ENCODE measurements around the gene SRGAP3. TPM values are rescaled to one million over a fixed set of nuclear protein-coding genes. Genes with fewer than 3 reads are reported as not detected.

Gene SRGAP3
- total RNA-seq, 1 experiment from 2014 or later, result 0.69 TPM

- DNase-seq (ENCODE audit: low spot score), result peak; percentile 16
- Histone ChIP-seq H3K27me3 (replicated peaks; ENCODE audit: insufficient read depth, low read depth, low read length, poor library complexity) (peaks cover 9% of the 10 kb centered on the region), H3K36me3 (ENCODE audit: insufficient read depth, low read length, poor library complexity, severe bottlenecking) (no peaks in the 10 kb centered on the region), H3K4me3 (ENCODE audit: low read depth, low read length, poor library complexity, severe bottlenecking) (no peak overlapping the region), H3K9me3 (ENCODE audit: low read depth, low read length, poor library complexity, severe bottlenecking) (no peaks in the 10 kb centered on the region), H3K27ac (ENCODE audit: low read depth, low read length, poor library complexity, severe bottlenecking) (no peak overlapping the region), H3K4me1 (ENCODE audit: insufficient read depth, low read length, poor library complexity, severe bottlenecking) (no peaks in the 10 kb centered on the region)
- TF ChIP-seq CTCF (conservative IDR thresholded peaks at IDR 0.05; ENCODE audit: low read depth, low read length) (0 out of 2 replicates have a peak, but pooled peaks have one; percentile 25), EZH2 (IDR thresholded peaks at IDR 0.05; ENCODE audit: borderline replicate concordance, low read depth, low read length, poor library complexity, severe bottlenecking) (no peak)
- POLR2A ChIA-PET (ENCODE audit: low non-redundant PET), result no interaction called here
- no TSS peak for BruUV-seq (replicated peaks)
- intact Hi-C loops (cut with micrococcal nuclease; ENCODE audit: unreplicated experiment), result no loop called here
- CTCF ChIA-PET, result interaction anchor here (1.1 kb wide), 1 partner anchor 26 kb away, joined by 14 read pairs; no protein-coding TSS in a partner anchor
Measured at GRCh38 chr3:9013782-9014563, 235.5 kb downstream of the SRGAP3 start.

GRCh38 chr3:9012521-9012920 is 236.9 kb downstream of the SRGAP3 start:
- CTCF ChIA-PET, result no interaction called here
- intact Hi-C loops (cut with micrococcal nuclease; ENCODE audit: unreplicated experiment), result no loop called here
- BruUV-seq (replicated peaks), result no TSS peak
- Histone ChIP-seq H3K36me3 (ENCODE audit: insufficient read depth, low read length, poor library complexity, severe bottlenecking) (no peaks in the 10 kb centered on the region), H3K9me3 (ENCODE audit: low read depth, low read length, poor library complexity, severe bottlenecking) (no peaks in the 10 kb centered on the region), H3K27ac (ENCODE audit: low read depth, low read length, poor library complexity, severe bottlenecking) (no peak overlapping the region), H3K27me3 (replicated peaks; ENCODE audit: insufficient read depth, low read depth, low read length, poor library complexity) (peaks cover 2% of the 10 kb centered on the region), H3K4me3 (ENCODE audit: low read depth, low read length, poor library complexity, severe bottlenecking) (no peak overlapping the region), H3K4me1 (ENCODE audit: insufficient read depth, low read length, poor library complexity, severe bottlenecking) (no peaks in the 10 kb centered on the region)
- POLR2A ChIA-PET (ENCODE audit: low non-redundant PET), result no interaction called here
- DNase-seq (ENCODE audit: low spot score), result no peak
- TF ChIP-seq CTCF (conservative IDR thresholded peaks at IDR 0.05; ENCODE audit: low read depth, low read length), result no peak

- ChIA-PET POLR2A (ENCODE audit: low non-redundant PET) (no interaction called here), CTCF (no interaction called here)
- Histone ChIP-seq H3K4me1 (ENCODE audit: insufficient read depth, low read length, poor library complexity, severe bottlenecking) (no peaks in the 10 kb centered on the region), H3K9me3 (ENCODE audit: low read depth, low read length, poor library complexity, severe bottlenecking) (no peaks in the 10 kb centered on the region), H3K4me3 (ENCODE audit: low read depth, low read length, poor library complexity, severe bottlenecking) (no peak overlapping the region), H3K27me3 (replicated peaks; ENCODE audit: insufficient read depth, low read depth, low read length, poor library complexity) (no peaks in the 10 kb centered on the region), H3K27ac (ENCODE audit: low read depth, low read length, poor library complexity, severe bottlenecking) (no peak overlapping the region), H3K36me3 (ENCODE audit: insufficient read depth, low read length, poor library complexity, severe bottlenecking) (no peaks in the 10 kb centered on the region)
- intact Hi-C loops (cut with micrococcal nuclease; ENCODE audit: unreplicated experiment), result no loop called here
- no peak for DNase-seq (ENCODE audit: low spot score)
- BruUV-seq (replicated peaks), result no TSS peak
- TF ChIP-seq EZH2 (IDR thresholded peaks at IDR 0.05; ENCODE audit: borderline replicate concordance, low read depth, low read length, poor library complexity, severe bottlenecking), result no peak
- TF ChIP-seq CTCF (conservative IDR thresholded peaks at IDR 0.05; ENCODE audit: low read depth, low read length), result no peak
Measured at GRCh38 chr3:9009976-9010545, 239.4 kb downstream of the SRGAP3 start.

Measured in A673 (cell line).